H1 (cell line): Measurements from ENCODE around the gene TGM6.

Source experiments
- ASH2L ChIP-seq: fragments of 200-600, 300-600 bp; sonication (generic); IDR thresholded peaks from one replicate; pipeline ENCODE4 v1.7.1; 2017; ENCODE audit warnings: low read length
- CBX5 ChIP-seq: fragments of 300-800, 300-1000 bp; sonication (generic); IDR thresholded peaks from 2 replicates; pipeline ENCODE4 v1.7.1; 2016; ENCODE audit warnings: antibody characterized with exemption, low read length, low read depth
- EP300 ChIP-seq, 2 experiments: IDR thresholded peaks; 1 replicate in 1 of 2; 2 replicates in 1 of 2; pipeline ENCODE4 v1.6.1; 2011 to 2012; ENCODE audit warnings: low read depth in 2 of 2, low read length in 2 of 2, mild to moderate bottlenecking in 2 of 2, borderline replicate concordance in 1 of 2, inconsistent platforms in 1 of 2, moderate library complexity in 1 of 2
- HDAC2 ChIP-seq, 2 experiments: fragments of 300-600 bp in 1 of 2; sonication (generic) in 1 of 2; IDR thresholded peaks; 2 replicates each; pipeline ENCODE4 v1.6.1; 2011 to 2012; ENCODE audit warnings: low read depth in 2 of 2, low read length in 2 of 2, mild to moderate bottlenecking in 2 of 2, moderate library complexity in 2 of 2, borderline replicate concordance in 1 of 2, inconsistent platforms in 1 of 2
- KDM4A ChIP-seq: IDR thresholded peaks from one replicate; pipeline ENCODE4 v1.7.1; 2012; ENCODE audit warnings: low read depth, mild to moderate bottlenecking, moderate library complexity, low read length, inconsistent platforms; ENCODE audit not compliant: severe bottlenecking
- PHF8 ChIP-seq: fragments of 200-600 bp; sonication (generic); conservative IDR thresholded peaks from 2 replicates; pipeline ENCODE4 v1.7.1; 2012; ENCODE audit warnings: low read depth, mild to moderate bottlenecking, inconsistent platforms, low read length, moderate library complexity
- POLR2AphosphoS5 ChIP-seq: IDR thresholded peaks from 2 replicates; pipeline ENCODE4 v1.6.1; 2011; ENCODE audit warnings: low read depth, low read length
- SIN3A ChIP-seq, 2 experiments: IDR thresholded peaks in 1 of 2; conservative IDR thresholded peaks in 1 of 2; 2 replicates each; pipeline ENCODE4 v1.6.1; 2011 to 2012; ENCODE audit warnings: low read length in 2 of 2, improper control_type of control experiment in 1 of 2, low read depth in 1 of 2, mild to moderate bottlenecking in 1 of 2
- SP1 ChIP-seq: IDR thresholded peaks from 2 replicates; pipeline ENCODE4 v1.6.1; 2011; ENCODE audit warnings: low read depth, low read length
- SRF ChIP-seq: IDR thresholded peaks from 2 replicates; pipeline ENCODE4 v1.6.1; 2011; ENCODE audit warnings: mild to moderate bottlenecking, low read depth, low read length, moderate library complexity
- TF ChIP-seq, protein P1 (sequence below), 3 experiments: IDR thresholded peaks; 1 replicate in 2 of 3; 2 replicates in 1 of 3; pipeline versions ENCODE4 v1.5.1 to v1.6.1; 2011; ENCODE audit warnings: low read length in 3 of 3, mild to moderate bottlenecking in 3 of 3, inconsistent platforms in 2 of 3, low read depth in 1 of 3, moderate library complexity in 1 of 3; ENCODE audit not compliant: insufficient read depth in 1 of 3; ENCODE audit errors: control extremely low read depth in 1 of 3
- TF ChIP-seq, protein P2 (sequence below): IDR thresholded peaks from 2 replicates; pipeline ENCODE4 v1.6.1; 2012; ENCODE audit warnings: inconsistent platforms

DNA sequence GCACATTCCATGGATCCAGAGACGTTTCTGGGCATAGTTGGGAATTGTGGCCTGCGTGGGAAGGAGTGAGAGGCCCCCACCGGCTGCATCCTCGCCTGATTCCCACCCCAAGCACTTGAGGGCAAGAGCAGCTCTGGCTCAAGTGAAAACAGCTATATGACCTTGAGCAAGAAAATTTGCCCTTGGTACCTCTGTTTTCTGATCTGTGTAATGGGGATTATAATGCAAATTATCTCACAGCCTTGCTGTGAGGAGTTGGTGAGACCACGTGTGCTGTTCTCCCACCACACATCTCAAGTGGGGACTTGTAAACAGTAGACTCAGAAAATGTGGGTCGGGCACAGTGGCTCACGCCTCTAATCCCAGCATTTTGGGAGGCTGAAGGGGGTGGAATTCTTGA is 602 bp downstream of the TGM6 start:
- TF ChIP-seq SRF (no peak), ASH2L (no peak), HDAC2 (IDR thresholded peaks at IDR 0.05; ENCODE audit: borderline replicate concordance in 1 of 2, low read depth in 2 of 2, low read length in 2 of 2) (no peak), CBX5 (no peak), PHF8 (no peak), SP1 (no peak), POLR2AphosphoS5 (no peak), SIN3A (conservative IDR thresholded peaks at IDR 0.05 in 1 of 2, IDR thresholded peaks at IDR 0.05 in 1 of 2; ENCODE audit: low read depth in 1 of 2, low read length in 2 of 2) (no peak), EP300 (IDR thresholded peaks at IDR 0.05; ENCODE audit: borderline replicate concordance in 1 of 2, low read depth in 2 of 2, low read length in 2 of 2) (no peak), KDM4A (no peak)
- TF ChIP-seq, protein P1, sequence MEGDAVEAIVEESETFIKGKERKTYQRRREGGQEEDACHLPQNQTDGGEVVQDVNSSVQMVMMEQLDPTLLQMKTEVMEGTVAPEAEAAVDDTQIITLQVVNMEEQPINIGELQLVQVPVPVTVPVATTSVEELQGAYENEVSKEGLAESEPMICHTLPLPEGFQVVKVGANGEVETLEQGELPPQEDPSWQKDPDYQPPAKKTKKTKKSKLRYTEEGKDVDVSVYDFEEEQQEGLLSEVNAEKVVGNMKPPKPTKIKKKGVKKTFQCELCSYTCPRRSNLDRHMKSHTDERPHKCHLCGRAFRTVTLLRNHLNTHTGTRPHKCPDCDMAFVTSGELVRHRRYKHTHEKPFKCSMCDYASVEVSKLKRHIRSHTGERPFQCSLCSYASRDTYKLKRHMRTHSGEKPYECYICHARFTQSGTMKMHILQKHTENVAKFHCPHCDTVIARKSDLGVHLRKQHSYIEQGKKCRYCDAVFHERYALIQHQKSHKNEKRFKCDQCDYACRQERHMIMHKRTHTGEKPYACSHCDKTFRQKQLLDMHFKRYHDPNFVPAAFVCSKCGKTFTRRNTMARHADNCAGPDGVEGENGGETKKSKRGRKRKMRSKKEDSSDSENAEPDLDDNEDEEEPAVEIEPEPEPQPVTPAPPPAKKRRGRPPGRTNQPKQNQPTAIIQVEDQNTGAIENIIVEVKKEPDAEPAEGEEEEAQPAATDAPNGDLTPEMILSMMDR (IDR thresholded peaks at IDR 0.05; ENCODE audit: control extremely low read depth in 1 of 3, insufficient read depth in 1 of 3, low read depth in 1 of 3, low read length in 3 of 3), result no peak
- TF ChIP-seq, protein P2, sequence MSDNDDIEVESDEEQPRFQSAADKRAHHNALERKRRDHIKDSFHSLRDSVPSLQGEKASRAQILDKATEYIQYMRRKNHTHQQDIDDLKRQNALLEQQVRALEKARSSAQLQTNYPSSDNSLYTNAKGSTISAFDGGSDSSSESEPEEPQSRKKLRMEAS, result no peak
